ENCODE measurements around the gene NUDT16L1. TPM values are rescaled to one million over a fixed set of nuclear protein-coding genes. Genes with fewer than 3 reads are reported as not detected.

Gene NUDT16L1
- total RNA-seq, 2 donors from 2014 or later, result 18.7 to 25.4 TPM

DNA sequence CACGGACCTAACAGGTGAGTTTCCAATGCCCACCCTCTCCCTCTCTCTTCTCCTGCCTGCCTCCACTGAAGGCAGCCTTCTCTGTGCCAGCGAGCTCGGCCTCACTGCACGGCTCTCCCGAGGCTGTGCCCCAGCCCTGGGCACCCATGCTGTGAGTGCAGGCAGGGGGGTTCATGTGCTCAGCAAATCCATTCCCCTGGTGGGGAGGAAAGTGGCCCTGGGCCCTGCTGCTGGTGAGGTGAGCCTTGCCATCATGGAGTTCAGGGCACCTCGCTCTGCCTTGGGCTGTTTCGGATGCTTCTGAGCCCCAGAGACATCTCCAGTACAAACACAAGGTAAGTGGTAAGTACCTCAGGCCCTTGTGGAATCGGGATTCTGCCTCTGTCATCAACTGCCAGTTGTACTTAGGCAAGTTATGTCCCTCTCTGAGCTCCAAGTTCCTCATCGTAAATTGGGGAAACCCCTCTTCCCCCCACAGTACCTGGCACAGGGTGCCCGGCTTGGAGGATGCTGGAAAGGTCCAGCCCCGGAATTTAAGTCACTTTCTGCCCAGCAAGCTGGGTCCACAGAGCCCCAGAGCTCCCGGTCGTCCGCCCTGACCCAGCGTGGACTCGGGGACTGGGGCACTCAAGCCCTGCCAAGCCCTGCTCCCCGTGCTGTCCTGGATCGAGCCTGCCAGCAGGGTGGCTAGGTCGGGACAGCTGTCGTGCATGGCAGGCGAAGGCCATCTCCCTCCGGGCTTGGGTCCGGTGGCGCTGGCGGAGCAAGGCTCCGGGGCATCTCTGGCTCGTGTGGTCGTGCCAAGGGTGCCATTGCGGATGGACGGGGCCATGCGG is 684 bp upstream of the NUDT16L1 start:
- Histone ChIP-seq H3K4me3 (peak overlapping the region in 1 of 2 donors; percentile 29), H3K4me1 (peaks cover 25% of the 10 kb centered on the region), H3K27me3 (no peaks in the 10 kb centered on the region), H3K9me3 (no peaks in the 10 kb centered on the region), H3K27ac (peak overlapping the region; percentile 40 to 96 (median 71)), H3K36me3 (replicated peaks in 1 of 2; ENCODE audit: insufficient read depth in 1 of 2, low read depth in 2 of 2) (peaks cover 0 to 7% of the 10 kb centered on the region in 2 donors)
- intact Hi-C loops (cut with DNase I), result loop anchor here (5.0 to 10.0 kb wide), 2 partner anchors 75 to 262 kb away; partner anchors contain the start of gene SEC14L5
- peak; percentile 8 for ATAC-seq
- TF ChIP-seq POLR2A (IDR thresholded peaks at IDR 0.05), result no peak
- TF ChIP-seq, protein P1, sequence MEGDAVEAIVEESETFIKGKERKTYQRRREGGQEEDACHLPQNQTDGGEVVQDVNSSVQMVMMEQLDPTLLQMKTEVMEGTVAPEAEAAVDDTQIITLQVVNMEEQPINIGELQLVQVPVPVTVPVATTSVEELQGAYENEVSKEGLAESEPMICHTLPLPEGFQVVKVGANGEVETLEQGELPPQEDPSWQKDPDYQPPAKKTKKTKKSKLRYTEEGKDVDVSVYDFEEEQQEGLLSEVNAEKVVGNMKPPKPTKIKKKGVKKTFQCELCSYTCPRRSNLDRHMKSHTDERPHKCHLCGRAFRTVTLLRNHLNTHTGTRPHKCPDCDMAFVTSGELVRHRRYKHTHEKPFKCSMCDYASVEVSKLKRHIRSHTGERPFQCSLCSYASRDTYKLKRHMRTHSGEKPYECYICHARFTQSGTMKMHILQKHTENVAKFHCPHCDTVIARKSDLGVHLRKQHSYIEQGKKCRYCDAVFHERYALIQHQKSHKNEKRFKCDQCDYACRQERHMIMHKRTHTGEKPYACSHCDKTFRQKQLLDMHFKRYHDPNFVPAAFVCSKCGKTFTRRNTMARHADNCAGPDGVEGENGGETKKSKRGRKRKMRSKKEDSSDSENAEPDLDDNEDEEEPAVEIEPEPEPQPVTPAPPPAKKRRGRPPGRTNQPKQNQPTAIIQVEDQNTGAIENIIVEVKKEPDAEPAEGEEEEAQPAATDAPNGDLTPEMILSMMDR (IDR thresholded peaks at IDR 0.05), result no peak
- 18 to 67% methylated on average over 8 to 31 of the region's 31 CpGs for WGBS, 2 donors
- DNase-seq, result peak in 1 of 4 donors; percentile 34

DNA sequence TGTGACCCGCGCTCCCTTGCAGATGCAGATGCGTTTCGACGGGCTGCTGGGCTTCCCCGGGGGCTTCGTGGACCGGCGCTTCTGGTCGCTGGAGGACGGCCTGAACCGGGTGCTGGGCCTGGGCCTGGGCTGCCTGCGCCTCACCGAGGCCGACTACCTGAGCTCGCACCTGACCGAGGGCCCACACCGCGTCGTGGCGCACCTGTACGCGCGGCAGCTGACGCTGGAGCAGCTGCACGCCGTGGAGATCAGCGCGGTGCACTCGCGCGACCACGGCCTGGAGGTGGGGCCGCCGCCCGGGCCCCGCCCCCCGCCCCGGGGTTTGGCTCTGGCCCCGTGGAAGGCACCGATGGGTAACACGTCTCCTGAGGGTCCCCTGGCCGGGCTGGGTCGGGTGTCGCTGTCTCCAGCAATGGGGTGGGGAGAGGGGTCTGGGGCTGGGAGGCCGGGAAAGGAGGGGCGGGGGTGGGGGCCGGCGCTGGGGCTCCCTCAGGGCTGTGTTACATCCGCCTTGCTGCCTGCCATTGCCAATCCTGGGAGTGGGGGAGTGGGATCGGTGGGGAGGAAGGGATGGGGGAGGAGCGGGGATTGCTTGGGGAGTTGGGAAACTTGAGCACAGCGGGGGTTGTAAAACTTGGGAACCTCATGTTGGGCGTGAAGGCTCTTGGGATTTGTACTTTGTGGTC is 737 bp downstream of the NUDT16L1 start:
- peak; percentile 53 to 62 (median 58) for DNase-seq
- Histone ChIP-seq H3K27me3 (no peaks in the 10 kb centered on the region), H3K9me3 (no peaks in the 10 kb centered on the region), H3K27ac (peak overlapping the region; percentile 84 to 96 (median 89)), H3K4me3 (peak overlapping the region; percentile 84 to 93), H3K4me1 (peaks cover 25% of the 10 kb centered on the region), H3K36me3 (replicated peaks in 1 of 2; ENCODE audit: insufficient read depth in 1 of 2, low read depth in 2 of 2) (peaks cover 0 to 8% of the 10 kb centered on the region in 2 donors)
- ATAC-seq, result peak; percentile 44
- WGBS, 2 donors, result 1 to 9% methylated on average over 5 to 40 of the region's 54 CpGs
- TF ChIP-seq POLR2A (IDR thresholded peaks at IDR 0.05), result no peak
- intact Hi-C loops (cut with DNase I), result loop anchor here (5.0 to 10.0 kb wide), 2 partner anchors 77 to 261 kb away; partner anchors contain the start of gene SEC14L5

DNA sequence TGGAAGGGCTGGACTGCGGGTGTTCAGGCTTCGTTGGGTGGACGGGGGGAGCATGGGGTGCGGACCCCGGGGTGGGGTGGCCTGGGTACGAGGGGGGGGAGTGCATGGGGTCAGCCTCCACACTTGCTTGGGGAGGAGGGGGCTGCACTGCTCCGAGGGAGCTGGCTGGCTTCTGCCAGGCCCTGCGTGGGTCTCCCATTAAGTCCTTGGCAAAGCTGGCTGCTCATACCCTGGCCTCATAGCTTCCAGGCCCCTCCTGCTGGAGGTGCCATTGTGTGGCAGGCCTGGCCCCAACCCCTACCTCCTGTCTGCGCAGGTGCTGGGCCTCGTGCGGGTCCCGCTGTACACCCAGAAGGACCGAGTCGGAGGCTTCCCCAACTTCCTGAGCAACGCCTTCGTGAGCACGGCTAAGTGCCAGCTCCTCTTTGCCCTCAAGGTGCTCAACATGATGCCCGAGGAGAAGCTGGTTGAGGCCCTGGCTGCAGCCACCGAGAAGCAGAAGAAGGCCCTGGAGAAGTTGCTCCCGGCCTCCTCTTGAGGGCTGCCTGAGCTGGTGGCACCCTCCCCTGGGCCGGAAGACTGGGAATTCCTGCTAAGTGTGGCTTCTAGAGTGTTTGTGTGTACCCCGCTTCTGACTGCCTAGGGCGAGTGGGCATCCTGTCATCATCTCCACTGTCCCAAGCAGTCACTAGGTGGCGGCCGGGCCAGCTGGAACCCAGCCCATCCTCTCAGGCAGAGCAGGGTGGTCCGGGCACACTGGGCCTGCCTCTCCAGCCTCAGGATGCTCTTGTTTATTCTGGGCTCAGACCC is 1.5 kb downstream of the NUDT16L1 start:
- Histone ChIP-seq H3K9me3 (no peaks in the 10 kb centered on the region), H3K4me3 (no peak overlapping the region), H3K27me3 (no peaks in the 10 kb centered on the region), H3K27ac (peak overlapping the region in 3 of 4 donors; percentile 84 to 96 (median 94)), H3K4me1 (peaks cover 25% of the 10 kb centered on the region), H3K36me3 (replicated peaks in 1 of 2; ENCODE audit: insufficient read depth in 1 of 2, low read depth in 2 of 2) (peaks cover 0 to 9% of the 10 kb centered on the region in 2 donors)
- WGBS, 2 donors, result 65% methylated on average over 24 of the region's 26 CpGs; no CpG with 5 or more reads in 1 of the 2 donors
- TF ChIP-seq, protein P1 (IDR thresholded peaks at IDR 0.05), result no peak
- TF ChIP-seq POLR2A (IDR thresholded peaks at IDR 0.05), result no peak
- intact Hi-C loops (cut with DNase I), result loop anchor here (5.0 to 10.0 kb wide), 2 partner anchors 78 to 260 kb away; partner anchors contain the start of gene SEC14L5
- no peak for ATAC-seq
- DNase-seq, result no peak

DNA sequence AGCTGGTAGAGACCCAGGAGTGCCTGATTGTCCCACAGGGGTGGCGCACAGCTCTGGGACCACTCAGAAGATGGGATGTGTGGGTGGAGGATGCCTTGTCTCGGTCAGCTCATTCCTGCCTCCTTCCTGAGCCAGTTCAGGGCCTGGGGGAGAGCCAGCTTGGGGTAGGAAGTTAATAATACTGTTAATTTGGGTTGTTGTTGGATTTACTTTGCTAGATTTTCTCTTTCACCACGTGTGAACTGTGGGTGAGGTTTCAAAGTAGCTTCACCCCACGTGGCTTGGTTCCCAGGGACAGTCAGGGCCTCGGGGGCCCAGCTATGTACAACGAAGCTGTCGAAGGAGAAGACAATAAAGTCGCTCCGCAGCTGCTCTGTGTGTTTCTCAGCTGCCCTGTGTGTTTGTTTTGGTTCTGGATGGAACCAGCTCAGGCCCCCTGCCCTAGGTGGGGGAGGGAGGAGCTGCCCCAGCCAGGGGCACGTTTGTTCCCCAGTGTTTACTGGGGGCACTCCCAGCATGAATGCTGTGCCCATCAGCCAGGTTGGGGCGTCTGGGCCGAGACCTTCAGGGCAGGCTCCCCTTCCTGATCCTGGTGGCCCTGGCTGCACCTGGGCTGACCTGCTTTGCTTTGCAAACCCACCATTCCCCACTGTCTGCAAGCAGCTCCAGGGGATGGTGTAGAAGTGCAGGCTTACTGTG is 2.3 kb downstream of the NUDT16L1 start:
- no peak for DNase-seq
- H3K27ac ChIP-seq, result no peak overlapping the region
- WGBS, 2 donors, result 59 to 63% methylated on average over 10 to 12 of the region's 12 CpGs
- no peaks in the 10 kb centered on the region for H3K27me3 ChIP-seq
- intact Hi-C loops (cut with DNase I), result loop anchor here (10.0 kb wide), 1 partner anchor 259 kb away; the partner anchor contains the start of gene SEC14L5
- H3K36me3 ChIP-seq (replicated peaks in 1 of 2; ENCODE audit: insufficient read depth in 1 of 2, low read depth in 2 of 2), result peaks cover 0 to 15% of the 10 kb centered on the region in 2 donors
- H3K4me3 ChIP-seq, result no peak overlapping the region
- no peaks in the 10 kb centered on the region for H3K9me3 ChIP-seq
- ATAC-seq, result no peak
- peaks cover 25% of the 10 kb centered on the region for H3K4me1 ChIP-seq
- TF ChIP-seq, protein P1 (IDR thresholded peaks at IDR 0.05), result no peak
- no peak for TF ChIP-seq POLR2A (IDR thresholded peaks at IDR 0.05)
